ENCODE measurements around the gene ATXN10. TPM values are rescaled to one million over a fixed set of nuclear protein-coding genes. Genes with fewer than 3 reads are reported as not detected.

Gene ATXN10
- total and polyA plus RNA-seq, 2 of the 8 experiments (the other 6 are each of a cell fraction or from before 2014, with no cell fraction given) = 134 to 210 TPM

GRCh38 chr22:45790401-45790800, 118.8 kb downstream of the ATXN10 start:
- Histone ChIP-seq H4K91ac (replicated peaks; ENCODE audit: insufficient read length, low read length) (no peak overlapping the region), H4K5ac (ENCODE audit: insufficient read length, low read depth, low read length) (no peak overlapping the region), H3K27ac (ENCODE audit: low read depth, low read length) (no peak overlapping the region), H2AFZ (ENCODE audit: low read length) (no peak overlapping the region), H4K8ac (ENCODE audit: extremely low read depth, insufficient read depth, low read length) (no peak overlapping the region), H2BK5ac (ENCODE audit: low read depth, low read length) (no peak overlapping the region), H2BK12ac (ENCODE audit: low read depth, low read length) (no peak overlapping the region), H2AK5ac (ENCODE audit: low read depth, low read length) (no peak overlapping the region), H3K4ac (replicated peaks; ENCODE audit: insufficient read length, low read depth, low read length) (no peak overlapping the region), H3K4me1 (replicated peaks in 1 of 4; ENCODE audit: control insufficient read depth in 3 of 4, insufficient read depth in 4 of 4, low read length in 3 of 4) (peaks cover 0 to 4% (median 3%) of the 10 kb centered on the region in 4 experiments; a peak in 2 of 7 replicates), H4K20me1 (replicated peaks in 1 of 2; ENCODE audit: control insufficient read depth in 1 of 2, insufficient read depth in 2 of 2, low read length in 2 of 2) (peaks cover 2 to 6% of the 10 kb centered on the region in 2 experiments), H2BK20ac (ENCODE audit: low read length) (no peak overlapping the region), H3K18ac (ENCODE audit: extremely low read depth, low read length) (no peak overlapping the region), H3K79me2 (ENCODE audit: control insufficient read depth in 1 of 2, insufficient read depth in 2 of 2, low read length in 2 of 2) (no peaks in the 10 kb centered on the region; a peak in 1 of 4 replicates), H3K4me2 (ENCODE audit: insufficient read depth in 1 of 2, low read depth in 2 of 2, low read length in 2 of 2) (no peak overlapping the region), H3K27me3 (replicated peaks in 1 of 4; ENCODE audit: control insufficient read depth in 3 of 4, extremely low read depth in 1 of 4, insufficient read depth in 3 of 4, low read length in 3 of 4) (no peaks in the 10 kb centered on the region), H3K14ac (ENCODE audit: insufficient read length) (no peak overlapping the region), H2BK15ac (ENCODE audit: low read length) (no peak overlapping the region), H3K56ac (replicated peaks; ENCODE audit: insufficient read length, low read depth, low read length) (no peak overlapping the region), H2BK120ac (replicated peaks; ENCODE audit: low read depth, low read length) (no peak overlapping the region), H3K9ac (replicated peaks in 1 of 4; ENCODE audit: extremely low read depth in 1 of 4, low read depth in 3 of 4, low read length in 3 of 4) (no peak overlapping the region), H3K36me3 (ENCODE audit: control insufficient read depth in 2 of 4, insufficient read depth in 4 of 4, low read length in 3 of 4) (peaks cover 0 to 19% (median 3%) of the 10 kb centered on the region in 4 experiments; a peak in 3 of 8 replicates), H3K23ac (ENCODE audit: insufficient read length) (no peak overlapping the region), H3K79me1 (ENCODE audit: low read depth, low read length) (peaks cover 5% of the 10 kb centered on the region; the same call in 1 of the 2 replicates), H3K9me3 (ENCODE audit: insufficient read depth in 2 of 2, low read depth in 1 of 2, low read length in 1 of 2) (peaks cover 9 to 13% of the 10 kb centered on the region in 2 experiments), H3K23me2 (ENCODE audit: low read depth, low read length) (no peaks in the 10 kb centered on the region), H3K4me3 (ENCODE audit: extremely low read depth in 1 of 4, insufficient read depth in 2 of 4, low read depth in 3 of 4, low read length in 4 of 4) (no peak overlapping the region)
- POLR2A ChIA-PET (ENCODE audit: partially characterized antibody) = no interaction called here
- FAIRE-seq = no peak
- 88% methylated on average over 1 of the region's 1 CpG; no CpG with 5 or more reads in 1 of the 2 experiments for WGBS, 2 experiments (ENCODE audit: extremely low coverage in 1 of 2, insufficient coverage in 1 of 2, insufficient read length in 1 of 2, insufficient replicate concordance in 2 of 2, low coverage in 1 of 2, low lambda C conversion rate in 2 of 2, missing lambda C conversion rate in 1 of 2)
- DNase-seq (ENCODE audit: low read depth in 1 of 2, low spot score in 2 of 2) = no peak
- TF ChIP-seq SP2 (IDR thresholded peaks at IDR 0.05; ENCODE audit: low read length) = no peak
- TF ChIP-seq RBBP5 (IDR thresholded peaks at IDR 0.05; ENCODE audit: borderline replicate concordance, low read depth, low read length) = no peak
- no peak for TF ChIP-seq RXRA (IDR thresholded peaks at IDR 0.05; ENCODE audit: insufficient read depth, low read depth, low read length)
- CTCF ChIA-PET (ENCODE audit: partially characterized antibody) = interaction anchor here (0.9 kb wide), 1 partner anchor 74 kb away, joined by 5 read pairs; no protein-coding TSS in a partner anchor

Measured in H1 (cell line).